Endodermal cell (in vitro differentiated cells): Measurements from ENCODE around the gene SFTPA1. TPM values are rescaled to one million over a fixed set of nuclear protein-coding genes. Genes with fewer than 3 reads are reported as not detected.
"Not testable (repeated sequence)": the region's sequence is repeated elsewhere in the genome, so short reads cannot be mapped to it uniquely, and the experiment has no call there.

Experiments
- DNase-seq: peaks from one replicate; pipeline ENCODE4 v3.0.0-alpha.2; 2017
- H3K27ac ChIP-seq: 2 replicates; pipeline ENCODE4 v1.5.1; 2013; ENCODE audit warnings: mild to moderate bottlenecking, low read depth, low read length, moderate library complexity
- H3K27me3 ChIP-seq: 2 replicates; pipeline ENCODE4 v1.6.1; 2013; ENCODE audit warnings: mild to moderate bottlenecking, low read length, moderate library complexity; ENCODE audit not compliant: insufficient read depth, control insufficient read depth, poor library complexity, severe bottlenecking
- H3K36me3 ChIP-seq: 2 replicates; pipeline ENCODE4 v1.7.0; 2013; ENCODE audit warnings: mild to moderate bottlenecking, low read length, moderate library complexity; ENCODE audit not compliant: control insufficient read depth, insufficient read depth
- H3K4me1 ChIP-seq: one replicate; pipeline ENCODE4 v1.7.0; 2013; ENCODE audit warnings: low read length; ENCODE audit not compliant: control insufficient read depth, insufficient read depth
- H3K4me3 ChIP-seq: 2 replicates; pipeline ENCODE4 v1.5.1; 2013; ENCODE audit warnings: mild to moderate bottlenecking, low read length, moderate library complexity
- H3K9ac ChIP-seq: 2 replicates; pipeline ENCODE4 v1.6.1; 2013; ENCODE audit warnings: mild to moderate bottlenecking, low read length, moderate library complexity; ENCODE audit not compliant: poor library complexity, severe bottlenecking; ENCODE audit errors: extremely low read depth
- H3K9me3 ChIP-seq: 2 replicates; pipeline ENCODE4 v1.6.1; 2013; ENCODE audit warnings: mild to moderate bottlenecking, low read length, moderate library complexity; ENCODE audit not compliant: control insufficient read depth
- H3K27ac Mint-ChIP-seq: 2 replicates; pipeline ENCODE4 v1.8.0; 2020; ENCODE audit warnings: mixed read lengths
- H3K27me3 Mint-ChIP-seq: 2 replicates; pipeline ENCODE4 v1.8.0; 2021; ENCODE audit warnings: mild to moderate bottlenecking, mixed read lengths; ENCODE audit not compliant: insufficient read depth
- H3K36me3 Mint-ChIP-seq: 2 replicates; pipeline ENCODE4 v1.8.0; 2020; ENCODE audit warnings: low read depth, mixed read lengths
- H3K4me1 Mint-ChIP-seq: 2 replicates; pipeline ENCODE4 v1.8.0; 2020; ENCODE audit warnings: mixed read lengths
- H3K4me3 Mint-ChIP-seq: 2 replicates; pipeline ENCODE4 v1.8.0; 2020; ENCODE audit warnings: mild to moderate bottlenecking, moderate library complexity, mixed read lengths
- H3K9me3 Mint-ChIP-seq: 2 replicates; pipeline ENCODE4 v1.8.0; 2020; ENCODE audit warnings: mild to moderate bottlenecking, mixed read lengths
- WGBS, 2 experiments: methylation state at CpG; one replicate each; pipeline versions ENCODE4 v1.1.5 to v1.1.7; 2013; ENCODE audit warnings: missing lambda C conversion rate in 2 of 2, mixed read lengths in 1 of 2; ENCODE audit not compliant: insufficient coverage in 1 of 2, insufficient read length in 1 of 2; 5-methylcytosine and 5-hydroxymethylcytosine counted together
- total RNA-seq, 2 donors: library from RNA; stranded (reverse); fragmentation: NEBNext Ultra II Directional in 1 of 2; extraction: Animal tissue kit (Norgen Biotek cat#: 25700) in 1 of 2; gene quantifications; 2 replicates in 1 of 2; 3 replicates in 1 of 2; pipeline ENCODE4 v1.2.1, GENCODE V29; 2021
- TF ChIP-seq, protein P1 (sequence below): fragments of 200-600 bp; sonication (generic); conservative IDR thresholded peaks from 2 replicates; pipeline ENCODE4 v1.5.0; 2021; ENCODE audit warnings: antibody characterized with exemption, mild to moderate bottlenecking

Gene SFTPA1
- total RNA-seq, 2 donors from 2014 or later: not detected

DNA sequence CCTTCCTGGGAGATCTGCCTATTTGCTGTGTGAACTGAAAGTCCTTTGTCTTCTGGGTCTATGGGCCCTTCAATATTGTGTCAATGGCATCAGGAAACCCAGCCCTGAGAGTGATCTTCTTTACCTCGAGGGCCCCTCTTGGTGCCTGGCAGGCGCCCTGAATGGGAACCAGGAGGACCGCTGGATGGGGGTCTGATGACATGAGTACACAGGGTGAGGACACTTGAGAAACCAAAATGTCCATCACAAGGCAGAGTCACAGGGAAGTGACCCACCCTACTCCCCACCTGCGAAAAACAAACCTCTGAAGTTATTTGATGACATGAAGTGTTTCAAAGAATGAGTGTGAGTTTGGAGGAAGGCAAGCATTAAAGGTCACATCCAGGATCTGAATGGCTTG lies 17.3 kb downstream of the SFTPA1 start:
- WGBS, 2 experiments: 95 to 100% methylated on average over 3 to 4 of the region's 4 CpGs
- H3K9ac ChIP-seq: no peak overlapping the region
- no peak overlapping the region for H3K4me3 Mint-ChIP-seq
- H3K9me3 Mint-ChIP-seq: peaks cover 3% of the 10 kb centered on the region
- no peaks in the 10 kb centered on the region for H3K4me1 ChIP-seq
- H3K36me3 ChIP-seq: no peaks in the 10 kb centered on the region
- no peak overlapping the region for H3K27ac ChIP-seq
- no peaks in the 10 kb centered on the region for H3K9me3 ChIP-seq
- H3K27ac Mint-ChIP-seq: no peak overlapping the region
- DNase-seq: no peak
- peaks cover 7% of the 10 kb centered on the region for H3K27me3 Mint-ChIP-seq
- H3K4me3 ChIP-seq: no peak overlapping the region
- TF ChIP-seq, protein P1, sequence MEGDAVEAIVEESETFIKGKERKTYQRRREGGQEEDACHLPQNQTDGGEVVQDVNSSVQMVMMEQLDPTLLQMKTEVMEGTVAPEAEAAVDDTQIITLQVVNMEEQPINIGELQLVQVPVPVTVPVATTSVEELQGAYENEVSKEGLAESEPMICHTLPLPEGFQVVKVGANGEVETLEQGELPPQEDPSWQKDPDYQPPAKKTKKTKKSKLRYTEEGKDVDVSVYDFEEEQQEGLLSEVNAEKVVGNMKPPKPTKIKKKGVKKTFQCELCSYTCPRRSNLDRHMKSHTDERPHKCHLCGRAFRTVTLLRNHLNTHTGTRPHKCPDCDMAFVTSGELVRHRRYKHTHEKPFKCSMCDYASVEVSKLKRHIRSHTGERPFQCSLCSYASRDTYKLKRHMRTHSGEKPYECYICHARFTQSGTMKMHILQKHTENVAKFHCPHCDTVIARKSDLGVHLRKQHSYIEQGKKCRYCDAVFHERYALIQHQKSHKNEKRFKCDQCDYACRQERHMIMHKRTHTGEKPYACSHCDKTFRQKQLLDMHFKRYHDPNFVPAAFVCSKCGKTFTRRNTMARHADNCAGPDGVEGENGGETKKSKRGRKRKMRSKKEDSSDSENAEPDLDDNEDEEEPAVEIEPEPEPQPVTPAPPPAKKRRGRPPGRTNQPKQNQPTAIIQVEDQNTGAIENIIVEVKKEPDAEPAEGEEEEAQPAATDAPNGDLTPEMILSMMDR: no peak
- H3K36me3 Mint-ChIP-seq: no peaks in the 10 kb centered on the region
- no peaks in the 10 kb centered on the region for H3K27me3 ChIP-seq
- H3K4me1 Mint-ChIP-seq: no peaks in the 10 kb centered on the region

DNA sequence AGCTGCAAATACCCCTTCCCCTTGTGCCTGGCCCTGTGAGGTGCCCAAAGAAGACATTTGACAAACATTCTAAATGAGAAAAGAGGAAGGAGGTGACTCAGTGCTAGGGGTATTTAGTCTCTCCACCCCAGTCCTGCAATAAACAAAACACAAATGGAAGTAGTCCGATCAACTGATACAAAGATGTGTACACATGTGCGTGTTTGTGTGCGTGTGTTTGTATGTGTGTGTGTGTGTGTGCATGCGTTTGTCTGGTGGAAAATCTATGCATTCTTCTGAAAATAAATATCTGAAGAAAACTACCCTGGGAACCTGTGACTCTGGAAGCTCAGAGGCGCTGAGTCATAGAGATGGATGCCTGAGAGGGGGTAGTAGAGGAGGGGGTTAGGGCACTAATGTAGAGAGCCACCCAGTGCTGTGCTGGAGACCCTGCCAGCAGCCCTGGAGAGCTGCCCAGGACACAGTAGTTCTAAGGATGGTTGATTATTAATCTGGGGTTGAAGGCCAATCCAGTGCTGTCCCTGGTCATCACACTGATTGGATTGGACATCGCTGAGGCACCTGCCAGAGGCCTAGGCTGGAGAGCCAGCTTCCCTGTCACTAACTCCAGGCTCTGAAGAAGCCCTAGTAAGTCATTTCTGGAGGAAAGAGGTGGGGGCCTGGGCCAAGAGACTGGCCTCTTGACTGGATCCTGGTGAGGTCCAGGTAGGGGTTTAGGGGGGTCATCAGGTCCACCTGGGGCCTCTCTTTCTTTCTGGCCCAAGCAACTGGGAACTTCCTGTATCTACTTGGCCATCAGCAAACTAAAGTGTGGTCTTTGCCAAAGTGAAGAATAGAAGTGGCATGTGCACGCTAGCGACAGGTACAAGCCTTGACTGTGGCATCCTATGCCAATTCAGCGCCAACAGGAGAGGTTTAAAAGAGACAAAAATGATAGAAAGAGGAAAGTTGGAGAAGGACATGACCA lies 18.5 kb downstream of the SFTPA1 start:
- H3K9ac ChIP-seq: no peak overlapping the region
- WGBS, 2 experiments: 88 to 89% methylated on average over 2 to 9 of the region's 9 CpGs
- H3K27me3 ChIP-seq: no peaks in the 10 kb centered on the region
- Mint-ChIP-seq H3K36me3 (no peaks in the 10 kb centered on the region), H3K4me3 (no peak overlapping the region), H3K27me3 (peaks cover 9% of the 10 kb centered on the region), H3K27ac (no peak overlapping the region), H3K4me1 (no peaks in the 10 kb centered on the region), H3K9me3 (no peaks in the 10 kb centered on the region)
- no peaks in the 10 kb centered on the region for H3K4me1 ChIP-seq
- H3K36me3 ChIP-seq: no peaks in the 10 kb centered on the region
- H3K4me3 ChIP-seq: no peak overlapping the region
- no peak for DNase-seq
- H3K27ac ChIP-seq: no peak overlapping the region
- TF ChIP-seq, protein P1: no peak
- H3K9me3 ChIP-seq: no peaks in the 10 kb centered on the region

DNA sequence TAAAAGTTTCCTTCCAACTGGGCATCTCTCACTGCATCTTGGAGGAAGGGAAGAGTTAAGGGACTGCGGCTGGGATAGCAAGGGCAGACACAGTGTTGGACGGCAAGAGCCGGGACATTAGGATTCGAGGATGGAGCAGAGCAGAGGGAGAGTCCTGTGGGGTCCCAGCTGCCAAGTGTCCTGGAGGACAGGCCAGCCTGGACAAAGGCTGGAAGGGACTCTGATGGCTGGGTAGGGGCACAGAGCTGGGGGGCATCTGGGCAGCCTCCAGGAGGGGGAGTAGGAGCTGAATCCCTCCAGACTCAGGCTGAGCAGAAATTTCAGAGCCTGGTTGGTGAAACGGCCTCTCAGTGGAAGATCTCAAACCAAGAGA lies 19.2 kb downstream of the SFTPA1 start:
- Histone ChIP-seq H3K36me3 (no peaks in the 10 kb centered on the region), H3K4me1 (no peaks in the 10 kb centered on the region), H3K9me3 (no peaks in the 10 kb centered on the region), H3K27me3 (no peaks in the 10 kb centered on the region), H3K27ac (no peak overlapping the region), H3K4me3 (no peak overlapping the region), H3K9ac (no peak overlapping the region)
- Mint-ChIP-seq H3K4me3 (no peak overlapping the region), H3K36me3 (no peaks in the 10 kb centered on the region), H3K9me3 (no peaks in the 10 kb centered on the region), H3K4me1 (no peaks in the 10 kb centered on the region), H3K27ac (no peak overlapping the region), H3K27me3 (peaks cover 9% of the 10 kb centered on the region)
- TF ChIP-seq, protein P1: no peak
- DNase-seq: no peak
- WGBS, 2 experiments: 90 to 95% methylated on average over 2 to 5 of the region's 5 CpGs

DNA sequence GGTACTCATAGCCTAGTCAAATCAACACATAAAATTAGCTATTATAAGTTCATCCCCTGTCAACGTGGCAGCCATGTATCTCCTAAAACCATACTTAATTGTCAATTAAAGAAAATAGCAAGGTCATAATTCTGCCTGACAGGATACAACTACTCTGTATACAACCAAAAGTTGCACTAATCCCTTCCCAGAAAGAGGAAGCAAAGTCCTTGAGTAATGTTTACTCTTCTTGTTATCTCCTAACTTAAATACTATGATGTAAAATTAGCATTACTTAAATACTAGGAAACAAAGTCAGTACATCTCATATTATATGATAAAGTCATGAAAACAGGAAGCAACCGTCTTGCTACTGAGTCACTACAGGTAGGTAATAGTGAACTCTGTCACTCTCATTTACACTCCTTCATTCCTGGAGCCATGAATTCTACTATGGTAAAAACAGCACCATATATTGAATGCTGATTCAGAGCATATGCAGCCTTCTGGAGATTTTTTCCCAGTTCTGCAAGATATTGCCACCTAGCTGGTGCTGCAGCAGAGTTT lies 26.0 kb downstream of the SFTPA1 start:
- not testable (repeated sequence) for H3K9ac ChIP-seq, H3K9me3 ChIP-seq, DNase-seq, H3K27me3 Mint-ChIP-seq, H3K36me3 Mint-ChIP-seq, H3K27ac Mint-ChIP-seq, H3K4me3 ChIP-seq, H3K36me3 ChIP-seq, H3K4me3 Mint-ChIP-seq, H3K4me1 Mint-ChIP-seq, H3K27me3 ChIP-seq, H3K4me1 ChIP-seq, H3K27ac ChIP-seq, H3K9me3 Mint-ChIP-seq
- 79% methylated on average over 1 of the region's 2 CpGs; no CpG with 5 or more reads in 1 of the 2 experiments for WGBS, 2 experiments
